ENCODE measurements around the gene TSC2.
A peak's percentile ranks its signal among the peaks of the same experiment; 100 is the strongest.
"Not testable (repeated sequence)": the region's sequence is repeated elsewhere in the genome, so short reads cannot be mapped to it uniquely, and the experiment has no call there.

TSC2 gene

GRCh38 chr16:2107121-2107790 is 59.5 kb downstream of the TSC2 start:
- DNase-seq; in situ Hi-C loops (cut with HindIII; ENCODE audit: low pct_ligation_motif_present, low pct_unique_long_range_greater_than_20kb, low sequenced_read_pairs): not testable (repeated sequence)

GRCh38 chr16:2107791-2108125 is 60.0 kb downstream of the TSC2 start:
- DNase-seq; in situ Hi-C loops (cut with HindIII; ENCODE audit: low pct_ligation_motif_present, low pct_unique_long_range_greater_than_20kb, low sequenced_read_pairs): not testable (repeated sequence)

GRCh38 chr16:2108446-2109270 is 60.9 kb downstream of the TSC2 start:
- DNase-seq; in situ Hi-C loops (cut with HindIII; ENCODE audit: low pct_ligation_motif_present, low pct_unique_long_range_greater_than_20kb, low sequenced_read_pairs): not testable (repeated sequence)

- DNase-seq; in situ Hi-C loops (cut with HindIII; ENCODE audit: low pct_ligation_motif_present, low pct_unique_long_range_greater_than_20kb, low sequenced_read_pairs): not testable (repeated sequence)
Observed at GRCh38 chr16:2109271-2109580, 61.4 kb downstream of the TSC2 start.

GRCh38 chr16:2109872-2110271 is 62.1 kb downstream of the TSC2 start:
- in situ Hi-C loops (cut with HindIII; ENCODE audit: low pct_ligation_motif_present, low pct_unique_long_range_greater_than_20kb, low sequenced_read_pairs); DNase-seq: not testable (repeated sequence)

- DNase-seq; in situ Hi-C loops (cut with HindIII; ENCODE audit: low pct_ligation_motif_present, low pct_unique_long_range_greater_than_20kb, low sequenced_read_pairs): not testable (repeated sequence)
Observed at GRCh38 chr16:2110332-2111008, 62.7 kb downstream of the TSC2 start.

GRCh38 chr16:2111009-2111353 is 63.2 kb downstream of the TSC2 start:
- DNase-seq; in situ Hi-C loops (cut with HindIII; ENCODE audit: low pct_ligation_motif_present, low pct_unique_long_range_greater_than_20kb, low sequenced_read_pairs): not testable (repeated sequence)

- in situ Hi-C loops (cut with HindIII; ENCODE audit: low pct_ligation_motif_present, low pct_unique_long_range_greater_than_20kb, low sequenced_read_pairs), result not testable (repeated sequence)
Observed at GRCh38 chr16:2111412-2112335, 63.9 kb downstream of the TSC2 start.

GRCh38 chr16:2112539-2113106 is 64.8 kb downstream of the TSC2 start:
- not testable (repeated sequence) for DNase-seq

More at GRCh38 chr16:2111412-2112335, 63.9 kb downstream of the TSC2 start:
- DNase-seq, result not testable (repeated sequence)

GRCh38 chr16:2114225-2114624 is 66.4 kb downstream of the TSC2 start:
- DNase-seq; in situ Hi-C loops (cut with HindIII; ENCODE audit: low pct_ligation_motif_present, low pct_unique_long_range_greater_than_20kb, low sequenced_read_pairs): not testable (repeated sequence)

More at GRCh38 chr16:2112539-2113106, 64.8 kb downstream of the TSC2 start:
- in situ Hi-C loops (cut with HindIII; ENCODE audit: low pct_ligation_motif_present, low pct_unique_long_range_greater_than_20kb, low sequenced_read_pairs), result not testable (repeated sequence)

- in situ Hi-C loops (cut with HindIII; ENCODE audit: low pct_ligation_motif_present, low pct_unique_long_range_greater_than_20kb, low sequenced_read_pairs); DNase-seq: not testable (repeated sequence)
Observed at GRCh38 chr16:2114885-2115590, 67.3 kb downstream of the TSC2 start.

- DNase-seq, result no peak
- in situ Hi-C loops (cut with HindIII; ENCODE audit: low pct_ligation_motif_present, low pct_unique_long_range_greater_than_20kb, low sequenced_read_pairs), result no loop called here
Observed at GRCh38 chr16:2115591-2115973, 67.8 kb downstream of the TSC2 start.

- in situ Hi-C loops (cut with HindIII; ENCODE audit: low pct_ligation_motif_present, low pct_unique_long_range_greater_than_20kb, low sequenced_read_pairs); DNase-seq: not testable (repeated sequence)
Observed at GRCh38 chr16:2116428-2116827, 68.6 kb downstream of the TSC2 start.

- in situ Hi-C loops (cut with HindIII; ENCODE audit: low pct_ligation_motif_present, low pct_unique_long_range_greater_than_20kb, low sequenced_read_pairs); DNase-seq: not testable (repeated sequence)
Observed at GRCh38 chr16:2117341-2117740, 69.6 kb downstream of the TSC2 start.

- DNase-seq; in situ Hi-C loops (cut with HindIII; ENCODE audit: low pct_ligation_motif_present, low pct_unique_long_range_greater_than_20kb, low sequenced_read_pairs): not testable (repeated sequence)
Observed at GRCh38 chr16:2117960-2118722, 70.4 kb downstream of the TSC2 start.

GRCh38 chr16:2121325-2121724 is 73.5 kb downstream of the TSC2 start:
- peak; percentile 42 for DNase-seq

GRCh38 chr16:2121853-2122252 is 74.1 kb downstream of the TSC2 start:
- in situ Hi-C loops (cut with HindIII; ENCODE audit: low pct_ligation_motif_present, low pct_unique_long_range_greater_than_20kb, low sequenced_read_pairs), result no loop called here
- DNase-seq, result no peak

More at GRCh38 chr16:2121325-2121724, 73.5 kb downstream of the TSC2 start:
- in situ Hi-C loops (cut with HindIII; ENCODE audit: low pct_ligation_motif_present, low pct_unique_long_range_greater_than_20kb, low sequenced_read_pairs), result not testable (repeated sequence)

Data from ACHN (cell line).